IMR-90 (cell line): Measurements from ENCODE around the gene SMIM31. TPM values are rescaled to one million over a fixed set of nuclear protein-coding genes. Genes with fewer than 3 reads are reported as not detected.

ENCODE experiments used
- ATAC-seq: fragments of 200-7000 bp; cut with Tn5 transposase; 2 replicates; pipeline ENCODE4 v1.9.1; 2020; ENCODE audit warnings: low read depth, mild to moderate bottlenecking, moderate library complexity
- BruUV-seq: library from RNA; stranded (reverse); fragments of 400-500 nt; replicated peaks from 2 replicates; lab custom pipeline; 2021; lab: Mats Ljungman, UMichigan
- CTCF ChIA-PET: fragments of 300-600 bp; formaldehyde crosslinking; extraction: SDS; loops from one replicate; lab custom pipeline; 2021; ENCODE audit warnings: antibody characterized with exemption; lab: Yijun Ruan, JAX
- POLR2A ChIA-PET: fragments of 300-600 bp; sonication (Branson Sonifier 250); formaldehyde crosslinking; loops from one replicate; lab custom pipeline; 2022; ENCODE audit warnings: antibody characterized with exemption; ENCODE audit not compliant: unreplicated experiment; lab: Charles Lee
- DNase-seq: peaks from one replicate; pipeline ENCODE4 v3.0.0; 2013
- H2AFZ ChIP-seq: replicated peaks from 2 replicates; pipeline ENCODE3; 2013; ENCODE audit warnings: low read length, mild to moderate bottlenecking; ENCODE audit not compliant: poor library complexity
- H2AK5ac ChIP-seq: 2 replicates; pipeline ENCODE4 v1.6.1; 2013; ENCODE audit warnings: low read depth, low read length, inconsistent platforms
- H2AK9ac ChIP-seq: replicated peaks from 2 replicates; pipeline ENCODE3; 2013; ENCODE audit warnings: mild to moderate bottlenecking, low read depth, low read length, moderate library complexity; ENCODE audit not compliant: poor library complexity
- H2BK120ac ChIP-seq: 2 replicates; pipeline ENCODE4 v1.6.1; 2013; ENCODE audit warnings: low read depth, low read length, inconsistent platforms
- H2BK15ac ChIP-seq: 3 replicates; pipeline ENCODE4 v1.6.1; 2013; ENCODE audit warnings: low read depth, low read length, inconsistent platforms
- H2BK20ac ChIP-seq: 2 replicates; pipeline ENCODE4 v1.6.1; 2013; ENCODE audit warnings: low read depth, mild to moderate bottlenecking, inconsistent platforms, low read length, moderate library complexity
- H2BK5ac ChIP-seq: 2 replicates; pipeline ENCODE4 v1.6.1; 2013; ENCODE audit warnings: mild to moderate bottlenecking, low read depth, low read length, inconsistent platforms; ENCODE audit not compliant: poor library complexity, severe bottlenecking
- H3K14ac ChIP-seq: replicated peaks from 2 replicates; pipeline ENCODE4 v1.6.1; 2013; ENCODE audit warnings: low read depth, low read length, inconsistent platforms
- H3K18ac ChIP-seq: 2 replicates; pipeline ENCODE4 v1.6.1; 2013; ENCODE audit warnings: low read depth, low read length, control low read depth
- H3K23ac ChIP-seq: 2 replicates; pipeline ENCODE4 v1.6.1; 2013; ENCODE audit warnings: low read depth, low read length, inconsistent platforms
- H3K27ac ChIP-seq: 2 replicates; pipeline ENCODE4 v1.5.1; 2013; ENCODE audit warnings: mild to moderate bottlenecking, control low read depth, low read length; ENCODE audit not compliant: insufficient read depth
- H3K27me3 ChIP-seq: 2 replicates; pipeline ENCODE4 v1.6.1; 2013; ENCODE audit warnings: low read length; ENCODE audit not compliant: control insufficient read depth, insufficient read depth
- H3K36me3 ChIP-seq: 2 replicates; pipeline ENCODE4 v1.6.1; 2013; ENCODE audit warnings: low read length, mixed read lengths; ENCODE audit not compliant: control insufficient read depth, insufficient read depth
- H3K4ac ChIP-seq: 2 replicates; pipeline ENCODE4 v1.6.1; 2013; ENCODE audit warnings: low read depth, low read length, inconsistent platforms
- H3K4me1 ChIP-seq: 2 replicates; pipeline ENCODE4 v1.6.1; 2013; ENCODE audit warnings: low read length, mixed read lengths; ENCODE audit not compliant: control insufficient read depth, insufficient read depth
- H3K4me2 ChIP-seq: 2 replicates; pipeline ENCODE4 v1.6.1; 2013; ENCODE audit warnings: low read depth, mild to moderate bottlenecking, control low read depth, low read length, moderate library complexity
- H3K4me3 ChIP-seq: 2 replicates; pipeline ENCODE4 v1.5.1; 2013; ENCODE audit warnings: low read depth, mild to moderate bottlenecking, control low read depth, low read length, moderate library complexity; ENCODE audit not compliant: insufficient read depth
- H3K56ac ChIP-seq: 2 replicates; pipeline ENCODE4 v1.6.1; 2013; ENCODE audit warnings: low read length, inconsistent platforms; ENCODE audit not compliant: insufficient read depth; ENCODE audit errors: extremely low read depth
- H3K79me1 ChIP-seq, 2 experiments: 2 replicates each; pipeline ENCODE4 v1.6.1; 2013; ENCODE audit warnings: low read length in 2 of 2, inconsistent platforms in 1 of 2, low read depth in 1 of 2
- H3K9ac ChIP-seq: 2 replicates; pipeline ENCODE4 v1.6.1; 2013; ENCODE audit warnings: low read depth, low read length, control low read depth
- H3K9me1 ChIP-seq: 2 replicates; pipeline ENCODE4 v1.6.1; 2013; ENCODE audit warnings: low read length, inconsistent platforms; ENCODE audit not compliant: insufficient read depth
- H3K9me3 ChIP-seq: 2 replicates; pipeline ENCODE4 v1.6.1; 2013; ENCODE audit warnings: low read length; ENCODE audit not compliant: control insufficient read depth, insufficient read depth
- H4K20me1 ChIP-seq: 2 replicates; pipeline ENCODE4 v1.6.1; 2013; ENCODE audit warnings: low read length, inconsistent platforms; ENCODE audit not compliant: insufficient read depth
- H4K5ac ChIP-seq: 2 replicates; pipeline ENCODE4 v1.6.1; 2013; ENCODE audit warnings: mild to moderate bottlenecking, low read depth, low read length, control low read depth
- H4K8ac ChIP-seq, 2 experiments: 2 replicates each; pipeline ENCODE4 v1.6.1; 2013; ENCODE audit warnings: low read depth in 2 of 2, low read length in 2 of 2, control low read depth in 1 of 2, inconsistent platforms in 1 of 2
- H4K91ac ChIP-seq: 2 replicates; pipeline ENCODE4 v1.6.1; 2013; ENCODE audit warnings: low read depth, low read length, inconsistent platforms; ENCODE audit not compliant: insufficient read depth
- BHLHE40 ChIP-seq: fragments of 150-350 bp; IDR thresholded peaks from 2 replicates; pipeline ENCODE4 v1.6.1; 2016; ENCODE audit warnings: mild to moderate bottlenecking, low read depth, low read length
- CEBPB ChIP-seq: IDR thresholded peaks from 2 replicates; pipeline ENCODE4 v1.6.1; 2012; ENCODE audit warnings: low read depth, low read length, improper control_type of control experiment
- CHD1 ChIP-seq: IDR thresholded peaks from 2 replicates; pipeline ENCODE4 v1.6.1; 2012; ENCODE audit warnings: low read depth, low read length, improper control_type of control experiment
- CTCF ChIP-seq: conservative IDR thresholded peaks from 2 replicates; pipeline ENCODE4 v1.5.1; 2012; ENCODE audit warnings: mild to moderate bottlenecking, low read depth, low read length, improper control_type of control experiment
- ELK1 ChIP-seq: fragments of 150-350 bp; IDR thresholded peaks from 2 replicates; pipeline ENCODE4 v1.6.1; 2016; ENCODE audit warnings: low read depth, mild to moderate bottlenecking, low read length, moderate library complexity, borderline replicate concordance
- FOS ChIP-seq: fragments of 150-350 bp; IDR thresholded peaks from 2 replicates; pipeline ENCODE4 v1.6.1; 2016; ENCODE audit warnings: low read depth, low read length
- MAFK ChIP-seq: IDR thresholded peaks from 2 replicates; pipeline ENCODE4 v1.6.1; 2012; ENCODE audit warnings: low read depth, low read length, improper control_type of control experiment
- MAZ ChIP-seq: IDR thresholded peaks from 2 replicates; pipeline ENCODE4 v1.6.1; 2012; ENCODE audit warnings: low read depth, mild to moderate bottlenecking, low read length, improper control_type of control experiment, moderate library complexity, borderline replicate concordance
- MXI1 ChIP-seq: IDR thresholded peaks from 2 replicates; pipeline ENCODE4 v1.6.1; 2012; ENCODE audit warnings: low read depth, mild to moderate bottlenecking, low read length, moderate library complexity, borderline replicate concordance
- NFE2L2 ChIP-seq: fragments of 150-350 bp; IDR thresholded peaks from 2 replicates; pipeline ENCODE4 v1.6.1; 2016; ENCODE audit warnings: low read depth, mild to moderate bottlenecking, low read length
- RAD21 ChIP-seq: IDR thresholded peaks from 2 replicates; pipeline ENCODE4 v1.6.1; 2012; ENCODE audit warnings: low read length, improper control_type of control experiment
- RCOR1 ChIP-seq: IDR thresholded peaks from 2 replicates; pipeline ENCODE4 v1.6.1; 2012; ENCODE audit warnings: mild to moderate bottlenecking, low read length, improper control_type of control experiment; ENCODE audit not compliant: insufficient replicate concordance
- RFX5 ChIP-seq: IDR thresholded peaks from 2 replicates; pipeline ENCODE4 v1.8.0; 2012; ENCODE audit warnings: low read depth, mild to moderate bottlenecking, low read length, moderate library complexity
- SMC3 ChIP-seq: fragments of 150-350 bp; IDR thresholded peaks from 2 replicates; pipeline ENCODE4 v1.6.1; 2016; ENCODE audit warnings: low read depth, mild to moderate bottlenecking, antibody characterized with exemption, low read length, moderate library complexity
- USF2 ChIP-seq: fragments of 150-350 bp; IDR thresholded peaks from 2 replicates; pipeline ENCODE4 v1.6.1; 2017; ENCODE audit warnings: mild to moderate bottlenecking, antibody characterized with exemption, low read length, low read depth
- WGBS, 2 experiments: methylation state at CpG; one replicate each; pipeline versions ENCODE4 v1.1.5 to v1.1.7; 2013; ENCODE audit warnings: missing lambda C conversion rate in 2 of 2; ENCODE audit not compliant: insufficient read length in 1 of 2; ENCODE audit errors: extremely low coverage in 2 of 2; 5-methylcytosine and 5-hydroxymethylcytosine counted together
- dilution Hi-C: fragments of 300-500 bp; cut with HindIII; formaldehyde crosslinking; loops from one replicate; pipeline ENCODE4 v1.14.3; 2018; ENCODE audit warnings: low sequenced_read_pairs; ENCODE audit not compliant: unreplicated experiment
- in situ Hi-C: fragments of 300-500 bp; cut with MboI; formaldehyde crosslinking; loops from 3 replicates; pipeline ENCODE4 v1.14.3; 2019; ENCODE audit warnings: low sequenced_read_pairs, inconsistent platforms, mixed read lengths
- intact Hi-C: fragments of 100-400 bp; cut with micrococcal nuclease; formaldehyde crosslinking; loops from 2 replicates; pipeline ENCODE4 v1.10.0; 2022
- polyA plus RNA-seq, 3 experiments: library from polyadenylated mRNA; depleted of rRNA; stranded (reverse); fragments of >200 nt; gene quantifications; 2 replicates each; pipeline ENCODE4 v1.2.3, GENCODE V29; 2012; ENCODE audit warnings: low replicate concordance in 1 of 3
- total RNA-seq: library from RNA; depleted of rRNA; stranded (reverse); fragments of >200 nt; gene quantifications from 2 replicates; pipeline ENCODE4 v1.2.3, GENCODE V29; 2012

The SMIM31 gene
- total and polyA plus RNA-seq, 2 of the 4 experiments (the other 2 are of a cell fraction), result not detected

- no peaks in the 10 kb centered on the region for H4K20me1 ChIP-seq
- no peak overlapping the region for H3K23ac ChIP-seq
- DNase-seq, result no peak
- H2BK5ac ChIP-seq, result no peak overlapping the region
- H3K4me1 ChIP-seq, result no peaks in the 10 kb centered on the region
- no peak overlapping the region for H3K4me2 ChIP-seq
- H3K27ac ChIP-seq, result no peak overlapping the region
- no peaks in the 10 kb centered on the region for H3K79me1 ChIP-seq
- no peak overlapping the region for H3K14ac ChIP-seq
- no peak overlapping the region for H3K56ac ChIP-seq
- intact Hi-C loops (no loop called here), dilution Hi-C loops (no loop called here), in situ Hi-C loops (no loop called here)
- H3K27me3 ChIP-seq, result no peaks in the 10 kb centered on the region
- no peak overlapping the region for H2BK120ac ChIP-seq
- H3K4ac ChIP-seq, result no peak overlapping the region
- no peak overlapping the region for H2AK9ac ChIP-seq
- BruUV-seq, result no TSS peak
- no peaks in the 10 kb centered on the region for H3K36me3 ChIP-seq
- CTCF ChIA-PET, result no interaction called here
- no peak overlapping the region for H4K5ac ChIP-seq
- no peak overlapping the region for H2AFZ ChIP-seq
- H4K91ac ChIP-seq, result no peak overlapping the region
- no peak overlapping the region for H3K4me3 ChIP-seq
- H4K8ac ChIP-seq, result no peak overlapping the region
- H3K9me1 ChIP-seq, result no peaks in the 10 kb centered on the region
- POLR2A ChIA-PET, result no interaction called here
- H2BK20ac ChIP-seq, result no peak overlapping the region
- no peak overlapping the region for H2AK5ac ChIP-seq
- H2BK15ac ChIP-seq, result no peak overlapping the region
- H3K9me3 ChIP-seq, result peaks cover 7% of the 10 kb centered on the region
- H3K9ac ChIP-seq, result no peak overlapping the region
- TF ChIP-seq CTCF (no peak), RCOR1 (no peak), CHD1 (no peak), MAFK (no peak), USF2 (no peak), RAD21 (no peak), NFE2L2 (no peak), RFX5 (no peak), ELK1 (no peak), CEBPB (no peak), MXI1 (no peak), FOS (no peak), MAZ (no peak), SMC3 (no peak), BHLHE40 (no peak)
- ATAC-seq, result no peak
- WGBS, 2 experiments, result 77% methylated on average over 4 of the region's 8 CpGs; no CpG with 5 or more reads in 1 of the 2 experiments
- no peak overlapping the region for H3K18ac ChIP-seq
Observed at GRCh38 chr4:164803702-164804101, 49.8 kb downstream of the SMIM31 start.
